Vagina (tissue), 2 donors: ENCODE measurements around the gene PSD2.

Experiments used
- CTCF ChIP-seq, 3 experiments: fragments of 450-650 bp in 2 of 3; fragments of 200-600 bp in 1 of 3; sonication (generic) in 1 of 3; IDR thresholded peaks; one replicate each; pipeline ENCODE4 v1.5.1; 2017 to 2019; ENCODE audit warnings: antibody characterized with exemption in 3 of 3, mild to moderate bottlenecking in 2 of 3, moderate library complexity in 2 of 3
- POLR2A ChIP-seq, 2 donors: fragments of 450-650 bp; IDR thresholded peaks; one replicate each; pipeline ENCODE4 v1.6.1; 2017; ENCODE audit warnings: antibody characterized with exemption in 2 of 2, mild to moderate bottlenecking in 2 of 2, moderate library complexity in 2 of 2
- POLR2AphosphoS5 ChIP-seq, 2 donors: sonication (generic); formaldehyde crosslinking; IDR thresholded peaks; one replicate each; pipeline ENCODE4 v1.9.0; 2017; ENCODE audit warnings: antibody characterized with exemption in 2 of 2, mild to moderate bottlenecking in 2 of 2, low read depth in 1 of 2; ENCODE audit not compliant: insufficient read depth in 1 of 2

- TF ChIP-seq POLR2AphosphoS5 (IDR thresholded peaks at IDR 0.05; ENCODE audit: insufficient read depth in 1 of 2, low read depth in 1 of 2): no peak
- no peak for TF ChIP-seq POLR2A (IDR thresholded peaks at IDR 0.05)
- no peak for TF ChIP-seq CTCF (IDR thresholded peaks at IDR 0.05)
Observed at GRCh38 chr5:139856714-139857113, 61.1 kb downstream of the PSD2 start.
